OCI-LY7 (cell line): ENCODE measurements around the gene GPC3.

Experiments
- CTCF ChIP-seq: fragments of 200-600 bp; sonication (generic); conservative IDR thresholded peaks from 2 replicates; pipeline ENCODE4 v1.5.1; 2014; ENCODE audit warnings: mild to moderate bottlenecking, antibody characterized with exemption, low read length, moderate library complexity, mixed read lengths
- EZH2phosphoT487 ChIP-seq: fragments of 200-600 bp; sonication (generic); IDR thresholded peaks from 2 replicates; pipeline ENCODE4 v1.6.1; 2018; ENCODE audit warnings: low read depth, borderline replicate concordance, mild to moderate bottlenecking, mixed run types, antibody characterized with exemption, low read length, moderate library complexity, mixed read lengths

GRCh38 chrX:133923548-133923947 is 61.8 kb downstream of the GPC3 start:
- no peak for TF ChIP-seq CTCF
- TF ChIP-seq EZH2phosphoT487 = no peak
